Amniotic stem cell (primary cell): ENCODE measurements around the gene LCMT1.
"Not testable (repeated sequence)": the region's sequence is repeated elsewhere in the genome, so short reads cannot be mapped to it uniquely, and the experiment has no call there.

Experiments
- DNase-seq: peaks from one replicate; lab custom pipeline; 2025; lab: John Stamatoyannopoulos, UW

Gene LCMT1

DNA sequence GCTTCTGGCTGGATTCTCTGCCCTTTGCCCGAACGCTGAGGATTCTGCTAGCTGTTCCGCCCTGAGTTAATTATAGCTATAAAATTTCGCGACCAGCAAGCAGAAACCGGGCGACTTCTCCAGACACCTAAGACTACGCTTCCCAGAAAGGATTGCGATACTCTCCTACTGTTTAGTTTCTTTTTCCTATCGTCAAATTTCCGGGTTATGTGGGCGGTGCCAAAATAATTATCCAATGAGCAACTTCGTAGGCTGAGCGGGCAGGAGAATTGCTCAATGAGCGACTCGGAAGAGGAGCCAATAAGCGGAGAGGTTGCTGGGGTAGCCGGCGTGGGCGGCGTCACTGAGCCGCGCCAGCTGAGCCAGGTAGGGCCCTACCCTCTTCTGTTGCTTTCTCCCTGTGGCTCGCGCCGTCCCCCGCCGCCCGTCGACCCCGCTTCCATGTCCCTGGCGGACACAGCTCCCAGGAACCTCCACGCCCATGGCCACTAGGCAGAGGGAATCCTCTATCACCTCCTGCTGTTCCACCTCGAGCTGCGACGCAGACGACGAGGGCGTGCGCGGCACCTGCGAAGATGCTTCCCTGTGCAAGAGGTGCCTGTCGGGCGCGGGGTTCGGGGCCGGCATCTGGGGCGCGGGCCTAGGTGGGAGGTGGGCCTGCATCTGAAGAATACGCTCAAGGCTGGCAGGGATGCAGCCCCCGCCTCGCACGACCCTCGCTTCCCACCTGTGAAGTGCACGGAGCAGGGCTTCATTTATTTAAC lies at the start of gene LCMT1:
Gene LCMT1 (plus strand): TSS at position 340 of the 764 bp plus-strand sequence. CDS start 142 bp downstream, at position 482.
- DNase-seq: peak; percentile 95

- DNase-seq: no peak
Measured at GRCh38 chr16:25063102-25063501, 48.4 kb upstream of the LCMT1 start.

GRCh38 chr16:25063865-25064264 lies 47.7 kb upstream of the LCMT1 start:
- no peak for DNase-seq

GRCh38 chr16:25064281-25064680 lies 47.3 kb upstream of the LCMT1 start:
- DNase-seq: not testable (repeated sequence)

DNA sequence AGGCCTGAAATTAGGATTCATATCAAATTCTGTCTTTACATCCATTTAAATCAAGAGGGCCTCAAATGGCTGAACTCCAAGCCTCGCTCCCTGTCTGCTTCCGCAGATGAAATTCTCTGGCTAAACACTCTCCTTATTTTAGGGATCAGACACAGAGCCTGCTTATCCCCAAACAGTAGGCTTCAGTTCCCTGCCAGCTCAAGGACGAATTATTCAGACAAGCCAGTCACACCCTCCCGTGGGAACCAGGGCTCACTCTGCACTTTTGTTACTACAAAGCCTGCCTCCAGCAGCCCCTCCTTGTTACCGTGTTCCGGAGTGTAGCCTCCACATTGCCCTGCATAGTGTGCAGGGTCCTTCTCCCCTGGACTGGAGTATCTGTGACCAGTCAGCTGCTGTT lies 46.6 kb upstream of the LCMT1 start:
- DNase-seq: no peak

DNA sequence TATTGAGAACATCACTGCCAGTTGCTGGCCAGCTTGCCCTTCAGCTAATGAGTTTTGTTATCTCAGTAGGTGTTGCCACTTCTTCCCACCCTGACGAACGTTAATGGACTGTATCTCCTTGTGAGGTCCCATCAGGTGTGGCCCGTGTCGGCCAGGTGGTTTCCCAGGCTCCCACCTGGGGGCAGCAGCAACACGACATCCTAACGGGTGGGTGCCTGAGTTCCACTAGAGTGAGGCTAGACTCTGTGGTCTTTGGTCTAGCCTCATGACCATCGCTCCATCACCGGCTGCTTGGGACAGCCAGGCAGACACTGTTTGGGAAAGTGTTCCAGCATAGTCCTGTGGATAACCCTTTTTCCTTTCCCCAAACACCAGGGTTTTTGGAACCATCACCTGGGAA lies 45.6 kb upstream of the LCMT1 start:
- DNase-seq: no peak

GRCh38 chr16:25066426-25066746 lies 45.2 kb upstream of the LCMT1 start:
- no peak for DNase-seq

DNA sequence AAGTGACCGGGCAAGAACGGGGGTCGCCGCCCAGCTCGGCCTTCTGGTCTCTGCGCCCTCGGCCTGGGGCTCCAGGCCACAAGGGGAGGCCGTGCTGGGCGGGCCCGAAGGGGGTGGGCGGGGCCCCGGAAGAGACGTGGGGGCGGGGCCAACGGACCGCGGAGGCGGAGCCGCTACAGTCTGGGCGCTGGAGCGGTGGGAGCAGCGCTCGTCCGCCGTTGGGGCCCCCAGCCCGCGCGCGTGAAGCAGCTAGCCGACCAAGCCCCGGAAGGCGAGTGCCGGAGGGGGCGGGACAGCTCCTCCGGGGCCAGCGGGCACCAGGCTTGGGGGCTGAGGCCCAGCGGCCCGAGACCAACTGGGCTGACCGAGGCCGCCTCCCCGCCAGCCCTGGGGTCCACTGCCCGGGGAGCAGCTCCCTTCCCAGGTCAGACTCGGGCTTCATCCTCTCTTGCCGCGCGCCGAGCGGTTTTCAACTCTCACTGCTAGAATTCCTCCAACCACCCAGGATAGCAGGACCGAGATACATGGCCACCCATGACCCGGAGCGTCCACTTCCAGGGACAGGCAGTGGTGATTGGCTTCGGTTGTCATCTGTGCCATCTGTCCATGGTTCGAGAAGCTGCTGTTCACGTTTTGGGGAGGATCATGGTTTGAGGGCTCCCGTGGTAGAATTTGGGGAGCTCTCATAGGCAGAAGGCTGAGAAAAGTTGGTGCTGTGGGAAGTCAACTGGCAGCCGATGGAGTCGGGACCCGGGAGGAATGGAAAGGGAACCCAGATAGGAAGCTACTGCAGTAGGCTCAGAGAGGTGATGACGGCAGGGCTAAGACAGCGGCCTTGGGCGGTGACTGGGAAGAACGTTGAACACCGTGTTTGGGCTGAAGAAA lies 44.6 kb upstream of the LCMT1 start:
- peak; percentile 29 for DNase-seq

DNA sequence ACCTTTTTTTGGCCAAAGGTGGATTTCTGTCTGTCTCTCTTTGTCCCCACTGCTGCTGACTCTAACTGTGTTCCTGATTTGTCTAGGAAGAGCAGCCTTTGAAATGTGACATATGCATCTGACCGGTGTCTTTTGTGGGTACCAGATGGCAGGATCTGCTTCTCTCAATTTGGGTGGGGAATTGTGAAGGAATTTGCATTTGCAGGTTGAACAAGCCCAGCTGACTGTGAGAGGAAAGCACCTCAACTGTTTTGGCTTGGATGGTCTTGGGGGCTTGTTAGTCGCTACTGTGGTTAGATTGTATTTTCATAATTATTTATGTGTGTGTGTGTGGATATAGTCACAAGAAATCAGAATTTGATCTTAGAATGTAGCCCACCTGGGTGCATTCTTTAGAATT lies 37.7 kb upstream of the LCMT1 start:
- DNase-seq: no peak

DNA sequence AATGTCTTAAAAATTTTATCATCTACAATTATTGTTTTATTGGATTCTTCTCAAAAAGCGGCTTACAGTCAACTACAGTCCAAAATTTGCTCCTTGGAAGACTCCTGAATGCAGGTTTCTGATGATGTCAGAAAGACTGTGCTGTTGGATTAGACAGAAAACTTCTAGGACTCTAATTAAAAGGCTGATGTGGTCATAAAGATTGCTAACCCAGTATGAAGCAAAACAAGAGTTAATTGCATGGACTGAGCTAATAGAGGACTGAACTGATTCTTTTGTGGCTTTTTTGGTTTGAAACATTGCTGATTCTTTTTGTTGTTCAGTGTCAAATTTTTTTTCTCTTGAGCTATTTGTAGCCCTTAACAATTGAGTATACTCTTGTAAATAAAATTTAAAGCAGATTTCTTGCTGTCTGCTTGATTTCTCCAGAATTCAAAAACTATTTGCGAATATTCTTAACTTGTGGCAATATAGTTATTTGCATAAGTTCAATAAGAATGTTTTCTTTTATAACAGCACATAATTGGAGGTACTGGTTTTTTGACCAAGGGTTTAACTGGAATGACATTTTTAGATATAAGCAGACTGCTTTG lies 33.1 kb upstream of the LCMT1 start:
- no peak for DNase-seq

DNA sequence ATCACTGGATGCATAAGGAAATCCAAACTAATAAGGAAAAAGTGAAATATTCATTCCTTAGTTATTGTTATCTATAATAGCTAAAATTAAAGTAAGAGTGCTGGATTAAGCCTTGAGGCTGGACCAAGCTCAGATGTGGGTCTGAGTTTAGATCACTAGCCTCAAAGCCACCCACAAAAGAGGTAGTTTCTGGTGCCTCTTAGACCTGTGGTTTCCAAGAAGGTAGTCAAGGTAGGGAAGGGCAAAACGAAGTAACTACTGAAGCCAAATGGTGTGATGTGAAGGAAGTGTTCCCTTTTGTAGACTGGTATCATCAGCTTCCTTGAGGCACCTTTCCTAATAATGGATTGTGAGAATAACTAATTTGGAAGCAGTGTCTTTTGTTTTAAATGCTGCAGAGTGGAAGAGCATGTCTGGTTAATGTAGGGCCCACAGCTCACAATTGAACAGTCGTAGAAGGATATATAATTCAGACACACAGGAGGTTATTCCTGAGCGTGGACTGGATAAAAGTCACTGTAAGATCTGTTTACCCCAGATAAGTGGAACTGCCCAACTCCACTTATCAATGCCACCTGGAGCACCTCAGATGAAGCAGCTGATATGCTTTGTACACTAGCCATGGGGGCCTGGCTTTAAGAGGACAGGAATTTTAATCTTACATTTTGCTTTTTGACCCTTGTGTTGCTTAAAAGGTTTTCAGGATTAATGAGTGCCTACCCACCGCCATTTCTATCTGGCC lies 31.7 kb upstream of the LCMT1 start:
- DNase-seq: no peak

DNA sequence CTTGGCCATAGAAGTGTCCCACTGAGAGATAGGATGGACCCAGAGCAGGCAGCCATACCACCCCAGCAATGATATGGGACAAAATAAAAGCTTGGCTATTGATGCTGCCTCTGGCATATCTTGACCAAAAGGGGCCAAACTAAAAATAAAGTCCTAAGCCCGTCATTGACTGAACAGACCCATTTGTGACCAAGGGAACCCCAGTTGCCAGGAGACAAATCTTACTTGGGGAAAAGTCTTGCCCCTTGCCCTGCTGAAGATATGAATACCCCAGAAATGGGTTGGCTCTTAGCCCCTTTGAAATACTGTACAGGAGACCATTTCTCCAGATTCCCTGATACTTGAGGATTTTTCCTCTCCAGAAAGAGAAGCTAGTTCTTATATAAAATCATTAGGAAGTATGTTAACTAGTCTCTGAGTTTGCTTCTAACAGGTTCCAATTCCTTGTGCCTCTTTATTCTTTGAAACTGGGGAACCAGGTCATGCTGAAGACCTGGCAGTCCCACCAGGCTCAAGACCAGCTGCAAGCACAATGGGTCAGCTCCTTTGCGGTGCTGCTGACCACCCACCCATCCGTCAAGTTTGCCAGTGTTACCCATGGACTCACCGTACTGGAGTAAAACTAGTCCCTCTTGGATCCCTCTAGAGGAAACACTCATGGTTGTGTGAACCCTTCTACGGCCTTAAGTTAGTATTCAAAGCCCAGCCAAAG lies 31.0 kb upstream of the LCMT1 start:
- no peak for DNase-seq

DNA sequence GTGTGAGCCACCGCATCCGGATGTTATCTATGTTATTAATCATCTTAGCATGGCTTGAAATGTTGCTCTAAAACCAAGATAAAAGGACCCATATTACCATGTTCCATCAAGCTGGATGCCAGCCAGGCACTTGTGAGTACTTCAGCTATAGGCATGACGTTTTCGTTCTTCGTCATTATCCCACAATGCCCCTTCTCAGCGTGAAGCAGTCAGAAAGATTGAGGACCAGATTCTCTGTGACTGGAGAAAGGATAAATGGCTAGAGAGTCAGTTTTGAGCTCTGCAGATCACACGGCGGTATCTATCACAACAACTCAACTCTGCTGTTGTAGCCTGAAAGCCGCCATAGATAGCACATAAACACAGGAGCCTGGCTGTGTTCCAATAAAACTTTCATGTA lies 29.8 kb upstream of the LCMT1 start:
- DNase-seq: no peak

DNA sequence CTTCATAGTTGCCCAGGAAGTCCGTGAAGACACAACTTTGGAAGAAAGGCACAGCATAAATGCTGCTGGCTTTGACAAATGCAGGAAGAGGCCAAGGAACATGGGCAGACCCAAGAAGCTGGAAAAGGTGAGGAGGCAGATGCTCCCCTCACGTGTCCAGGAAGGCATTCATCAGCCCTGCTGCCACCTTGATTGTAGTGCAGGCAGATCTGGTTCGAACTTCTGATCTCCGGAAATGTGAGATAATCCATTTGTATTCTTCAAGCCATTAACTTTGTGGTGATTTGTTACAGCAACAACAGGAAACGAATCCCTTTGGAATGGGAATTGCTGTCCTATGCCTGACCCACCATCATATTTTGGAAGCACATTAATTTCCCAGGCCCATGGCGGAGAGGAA lies 28.5 kb upstream of the LCMT1 start:
- no peak for DNase-seq

DNA sequence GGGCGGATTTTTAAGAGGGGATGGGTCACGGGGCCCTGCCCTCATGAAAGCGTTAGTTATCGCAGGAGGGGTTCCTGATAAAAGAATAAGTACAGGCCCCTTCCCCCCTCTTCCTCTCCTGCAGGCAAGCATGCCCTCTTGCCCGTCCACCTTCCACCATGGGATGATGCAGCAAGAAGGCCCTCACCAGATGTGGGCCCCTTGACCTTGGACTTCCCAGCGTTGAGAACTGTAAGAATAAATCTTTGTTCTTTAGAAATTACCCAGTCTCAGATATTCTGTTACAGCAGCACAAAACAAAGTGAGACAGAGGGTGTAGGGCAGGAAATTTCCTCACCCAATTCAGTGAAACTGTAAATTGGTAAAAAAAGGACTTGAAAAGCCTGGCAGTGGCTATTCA lies 27.8 kb upstream of the LCMT1 start:
- no peak for DNase-seq

- DNase-seq: no peak
Measured at GRCh38 chr16:25084797-25085196, 26.7 kb upstream of the LCMT1 start.

GRCh38 chr16:25087761-25088160 lies 23.8 kb upstream of the LCMT1 start:
- DNase-seq: no peak

GRCh38 chr16:25089351-25089750 lies 22.2 kb upstream of the LCMT1 start:
- no peak for DNase-seq

DNA sequence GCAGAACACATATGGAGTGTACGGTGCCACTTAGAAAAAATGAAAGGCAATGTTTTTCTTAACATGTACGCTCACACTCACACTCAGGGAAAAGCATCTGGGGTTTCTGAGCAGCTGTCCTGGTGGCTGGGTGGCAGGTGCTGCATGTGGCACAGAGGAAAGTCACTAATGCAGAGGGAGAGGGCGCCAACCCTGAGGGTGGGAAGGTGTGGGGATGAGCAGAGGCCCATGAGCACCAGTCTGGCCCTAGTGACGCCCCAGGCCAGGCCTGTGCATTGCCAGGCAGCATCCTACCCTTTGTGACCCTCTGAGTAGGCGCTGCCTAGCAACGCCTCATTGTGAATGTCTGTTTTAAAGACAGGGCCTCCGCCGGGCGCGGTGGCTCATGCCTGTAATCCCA lies 19.1 kb upstream of the LCMT1 start:
- no peak for DNase-seq

GRCh38 chr16:25093208-25094061 lies 18.1 kb upstream of the LCMT1 start:
- no peak for DNase-seq

DNA sequence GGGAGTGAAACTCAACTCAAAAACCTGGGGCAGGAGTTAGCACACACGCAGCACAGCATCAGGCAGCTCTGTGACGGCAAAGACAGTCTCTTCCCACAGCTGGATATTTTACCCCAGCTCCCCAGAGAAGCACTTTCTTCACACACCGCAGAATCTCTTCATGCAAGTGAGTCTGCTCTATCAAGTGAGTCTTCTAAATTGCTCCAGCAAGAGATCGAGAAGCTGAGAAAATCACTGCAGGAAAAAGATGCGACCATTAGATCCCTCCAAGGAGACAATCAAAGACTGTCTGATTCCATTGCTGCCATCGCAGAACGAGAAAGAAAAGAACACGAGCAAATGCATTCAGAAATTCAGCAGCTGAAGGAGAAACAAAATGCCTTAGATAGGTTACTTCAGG lies 16.9 kb upstream of the LCMT1 start:
- no peak for DNase-seq
